ENCODE data around the gene YIPF1. TPM values are rescaled to one million over a fixed set of nuclear protein-coding genes. Genes with fewer than 3 reads are reported as not detected.

The YIPF1 gene
- total RNA-seq, 6 experiments from 2014 or later: 20.5 to 34.5 (median 25.4) TPM

GRCh38 chr1:53810497-53810896 lies 79.1 kb downstream of the YIPF1 start:
- Histone ChIP-seq H3K4me1 (no peaks in the 10 kb centered on the region), H3K27me3 (no peaks in the 10 kb centered on the region), H3K9me3 (no peaks in the 10 kb centered on the region), H3K36me3 (peaks cover 0 to 15% (median 0%) of the 10 kb centered on the region in 4 donors), H3K4me3 (no peak overlapping the region), H3K27ac (no peak overlapping the region)
- no peak for ATAC-seq
- no CpG with 5 or more reads among the region's 2 CpGs for WGBS (ENCODE audit: insufficient coverage, low coverage, low lambda C conversion rate, missing lambda C conversion rate)
- intact Hi-C loops (cut with DNase I): no loop called here
- DNase-seq: no peak
- TF ChIP-seq POLR2A (IDR thresholded peaks at IDR 0.05) (no peak), CTCF (IDR thresholded peaks at IDR 0.05) (no peak)

GRCh38 chr1:53810007-53810406 lies 79.6 kb downstream of the YIPF1 start:
- Histone ChIP-seq H3K4me3 (no peak overlapping the region), H3K36me3 (peaks cover 0 to 15% (median 2%) of the 10 kb centered on the region in 4 donors), H3K9me3 (no peaks in the 10 kb centered on the region), H3K27ac (no peak overlapping the region), H3K4me1 (no peaks in the 10 kb centered on the region), H3K27me3 (no peaks in the 10 kb centered on the region)
- intact Hi-C loops (cut with DNase I): no loop called here
- TF ChIP-seq CTCF (IDR thresholded peaks at IDR 0.05) (no peak), POLR2A (IDR thresholded peaks at IDR 0.05) (no peak)
- DNase-seq (no peak), ATAC-seq (no peak)
- 91% methylated on average over 5 of the region's 5 CpGs for WGBS (ENCODE audit: insufficient coverage, low coverage, low lambda C conversion rate, missing lambda C conversion rate)

GRCh38 chr1:53807916-53808315 lies 81.7 kb downstream of the YIPF1 start:
- TF ChIP-seq POLR2A (IDR thresholded peaks at IDR 0.05) (no peak), CTCF (IDR thresholded peaks at IDR 0.05) (no peak)
- peaks cover 0 to 15% (median 2%) of the 10 kb centered on the region in 4 donors for H3K36me3 ChIP-seq
- no peak for DNase-seq

GRCh38 chr1:53804791-53805505 lies 84.6 kb downstream of the YIPF1 start:
- Histone ChIP-seq H3K4me3 (no peak overlapping the region), H3K27ac (no peak overlapping the region), H3K9me3 (no peaks in the 10 kb centered on the region), H3K4me1 (no peaks in the 10 kb centered on the region), H3K36me3 (peaks cover 0 to 15% (median 3%) of the 10 kb centered on the region in 4 donors), H3K27me3 (no peaks in the 10 kb centered on the region)
- 91% methylated on average over 3 of the region's 3 CpGs for WGBS (ENCODE audit: insufficient coverage, low coverage, low lambda C conversion rate, missing lambda C conversion rate)
- intact Hi-C loops (cut with DNase I): no loop called here
- ATAC-seq: no peak
- no peak for TF ChIP-seq POLR2A (IDR thresholded peaks at IDR 0.05)
- no peak for TF ChIP-seq CTCF (IDR thresholded peaks at IDR 0.05)
- no peak for DNase-seq

More at GRCh38 chr1:53807916-53808315, 81.7 kb downstream of the YIPF1 start:
- 84% methylated on average over 5 of the region's 5 CpGs for WGBS (ENCODE audit: insufficient coverage, low coverage, low lambda C conversion rate, missing lambda C conversion rate)
- no peaks in the 10 kb centered on the region for H3K9me3 ChIP-seq
- no peaks in the 10 kb centered on the region for H3K27me3 ChIP-seq
- no peak overlapping the region for H3K27ac ChIP-seq
- H3K4me1 ChIP-seq: no peaks in the 10 kb centered on the region
- ATAC-seq: no peak
- no peak overlapping the region for H3K4me3 ChIP-seq
- intact Hi-C loops (cut with DNase I): no loop called here
